SKM-1 treated with dmso at 0.1 percent for 144 hours (cell line): Measurements from ENCODE around the gene RASA2.

ENCODE experiments used
- DNase-seq: peaks from one replicate; lab custom pipeline; 2025; ENCODE audit not compliant: unreplicated experiment; lab: John Stamatoyannopoulos, UW

RASA2 gene

GRCh38 chr3:141486746-141487520 lies at the start of gene RASA2:
Gene RASA2 (plus strand): TSS chr3:141487027. CDS start chr3:141487084, 57 bp downstream.
- peak; percentile 54 for DNase-seq

- no peak for DNase-seq
These were observed 47.2 kb upstream of the RASA2 start for GRCh38 chr3:141439589-141439988.

DNA sequence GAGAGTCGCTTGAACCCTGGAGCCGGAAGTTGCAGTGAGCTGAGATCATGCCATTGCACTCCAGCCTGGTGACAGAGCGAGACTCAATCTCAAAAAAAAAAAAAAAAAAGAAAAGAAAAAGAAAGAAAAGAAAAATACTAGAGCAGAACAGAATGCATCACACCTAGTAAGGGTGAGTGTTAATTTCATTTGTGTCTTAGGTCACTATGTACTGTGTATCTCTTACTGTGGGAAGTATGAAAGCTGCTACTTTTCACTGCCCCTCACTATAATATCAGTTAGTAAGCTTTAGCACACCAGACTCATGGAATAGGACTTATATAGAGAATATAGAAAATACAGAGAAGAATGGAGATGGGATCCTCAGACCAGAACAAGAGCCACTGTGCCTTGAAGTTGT lies 45.9 kb upstream of the RASA2 start:
- DNase-seq: no peak

GRCh38 chr3:141441381-141442364 lies 45.2 kb upstream of the RASA2 start:
- DNase-seq: peak; percentile 87

DNA sequence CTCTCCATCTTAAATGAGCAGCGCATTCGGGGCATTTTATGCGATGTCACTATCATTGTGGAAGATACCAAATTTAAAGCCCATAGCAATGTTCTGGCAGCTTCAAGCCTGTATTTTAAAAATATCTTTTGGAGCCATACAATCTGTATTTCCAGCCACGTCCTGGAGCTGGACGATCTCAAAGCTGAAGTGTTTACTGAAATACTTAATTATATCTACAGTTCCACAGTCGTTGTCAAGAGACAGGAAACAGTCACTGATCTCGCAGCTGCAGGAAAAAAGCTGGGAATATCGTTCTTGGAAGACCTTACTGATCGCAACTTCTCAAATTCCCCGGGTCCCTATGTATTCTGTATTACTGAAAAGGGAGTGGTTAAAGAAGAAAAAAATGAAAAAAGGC lies 44.4 kb upstream of the RASA2 start:
- DNase-seq: no peak

GRCh38 chr3:141442914-141443313 lies 43.9 kb upstream of the RASA2 start:
- no peak for DNase-seq

- DNase-seq: no peak
These were observed 42.1 kb upstream of the RASA2 start for GRCh38 chr3:141444586-141445285.

DNA sequence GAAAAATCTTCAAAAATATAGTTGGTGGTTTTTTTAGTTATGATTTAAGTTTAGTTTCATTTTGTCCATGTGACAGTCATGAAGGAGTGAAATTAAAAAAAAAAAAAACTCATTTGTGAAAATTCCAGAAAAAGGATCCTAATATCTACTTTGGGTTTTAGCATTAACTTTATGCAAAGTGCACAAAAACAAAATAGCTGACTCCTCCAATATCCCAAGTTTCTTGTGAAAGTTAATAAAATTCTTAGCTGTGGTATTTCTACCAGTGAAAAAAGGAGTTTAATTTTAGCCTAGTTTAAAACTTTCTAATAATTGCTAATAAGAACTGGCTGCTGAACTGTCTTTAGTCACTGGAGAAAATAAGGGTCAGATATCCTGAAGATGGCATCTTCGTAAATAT lies 40.8 kb upstream of the RASA2 start:
- no peak for DNase-seq

DNA sequence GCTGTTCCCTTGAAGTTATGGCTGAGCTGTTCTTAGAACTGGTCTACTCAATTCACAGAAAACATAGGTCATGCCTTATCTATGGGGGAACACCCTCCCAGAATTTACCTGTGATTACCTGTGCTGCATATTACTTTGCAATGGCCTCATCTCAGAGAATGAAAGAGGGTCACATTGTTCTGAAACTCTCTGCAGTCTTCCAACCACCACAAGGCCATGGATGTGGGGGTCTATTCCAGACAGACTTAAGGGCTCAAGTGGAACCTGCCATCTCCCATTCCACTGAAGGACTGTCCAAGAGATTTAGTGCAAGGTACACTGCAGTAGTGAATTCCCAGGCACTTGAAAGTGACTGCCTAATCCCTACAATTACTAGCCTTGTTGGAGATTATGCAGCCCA lies 40.1 kb upstream of the RASA2 start:
- DNase-seq: no peak

DNA sequence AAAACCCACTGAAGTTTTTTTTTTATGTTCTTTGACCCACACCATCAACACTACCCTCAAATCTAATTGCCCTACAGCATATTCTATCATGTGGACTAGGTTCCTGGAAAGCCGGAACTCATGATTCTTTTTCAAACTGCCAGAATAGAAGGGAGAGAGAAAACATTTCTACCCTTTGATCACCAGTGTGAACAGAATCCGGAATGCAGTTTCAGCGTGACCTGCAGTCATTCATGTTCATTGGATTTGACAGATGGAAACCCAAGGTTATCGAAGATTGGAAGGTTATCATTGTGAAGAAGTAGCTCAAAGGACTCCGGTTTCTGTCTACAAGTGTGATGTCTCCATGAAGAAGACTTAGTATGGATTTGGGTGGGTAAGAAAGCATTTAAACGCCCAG lies 39.4 kb upstream of the RASA2 start:
- no peak for DNase-seq

DNA sequence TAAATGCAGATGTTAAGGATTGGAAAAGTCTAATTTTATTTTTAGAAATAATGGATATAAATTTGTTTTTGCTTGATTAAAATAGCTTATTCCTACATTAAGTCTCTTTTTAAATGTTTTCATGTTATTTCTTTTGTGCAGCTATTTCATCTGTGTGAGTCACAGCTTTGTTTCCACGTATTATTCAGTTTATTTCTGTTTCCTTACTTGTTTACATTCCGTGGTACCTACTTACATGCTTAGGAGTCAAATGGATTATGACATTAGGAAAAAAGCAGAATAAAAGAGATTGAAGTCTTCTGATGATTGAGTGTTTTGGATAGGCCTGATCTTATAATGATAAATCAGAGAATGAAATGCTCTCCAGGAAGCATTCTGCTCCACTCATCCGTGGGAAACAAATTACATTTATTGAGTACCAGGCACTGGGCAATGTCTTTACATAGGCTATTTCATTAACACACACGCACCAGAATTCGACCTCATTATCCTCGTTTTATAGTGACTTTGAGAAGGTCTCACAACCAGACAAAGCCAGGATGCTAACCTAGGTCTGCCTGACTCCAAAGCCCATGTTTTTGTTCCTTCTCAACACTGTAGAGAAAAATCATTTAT lies 38.1 kb upstream of the RASA2 start:
- DNase-seq: no peak

DNA sequence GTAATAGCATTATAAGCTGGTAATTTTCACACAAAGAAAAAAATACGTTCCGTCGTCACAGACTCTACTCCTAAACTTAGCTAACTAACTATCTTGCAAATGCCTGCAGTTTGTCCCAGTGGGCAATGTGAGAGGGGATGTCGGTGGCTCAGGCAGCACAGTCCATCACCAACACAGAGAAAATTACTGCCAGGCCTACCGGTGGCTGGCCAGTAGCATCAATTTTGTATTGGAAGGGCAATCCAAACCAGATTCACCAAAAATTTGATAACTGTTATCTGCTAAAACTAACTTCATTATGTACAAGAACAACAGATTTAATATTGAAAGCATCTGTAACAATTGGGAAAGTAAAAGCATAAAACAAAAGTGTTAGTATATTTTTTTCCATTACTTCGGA lies 37.4 kb upstream of the RASA2 start:
- DNase-seq: no peak

GRCh38 chr3:141450727-141451375 lies 36.0 kb upstream of the RASA2 start:
- no peak for DNase-seq

GRCh38 chr3:141452045-141452444 lies 34.8 kb upstream of the RASA2 start:
- DNase-seq: peak; percentile 95

GRCh38 chr3:141452773-141453172 lies 34.1 kb upstream of the RASA2 start:
- DNase-seq: no peak

GRCh38 chr3:141454054-141454453 lies 32.8 kb upstream of the RASA2 start:
- DNase-seq: no peak

- peak; percentile 70 for DNase-seq
These were observed 31.8 kb upstream of the RASA2 start for GRCh38 chr3:141454906-141455602.

DNA sequence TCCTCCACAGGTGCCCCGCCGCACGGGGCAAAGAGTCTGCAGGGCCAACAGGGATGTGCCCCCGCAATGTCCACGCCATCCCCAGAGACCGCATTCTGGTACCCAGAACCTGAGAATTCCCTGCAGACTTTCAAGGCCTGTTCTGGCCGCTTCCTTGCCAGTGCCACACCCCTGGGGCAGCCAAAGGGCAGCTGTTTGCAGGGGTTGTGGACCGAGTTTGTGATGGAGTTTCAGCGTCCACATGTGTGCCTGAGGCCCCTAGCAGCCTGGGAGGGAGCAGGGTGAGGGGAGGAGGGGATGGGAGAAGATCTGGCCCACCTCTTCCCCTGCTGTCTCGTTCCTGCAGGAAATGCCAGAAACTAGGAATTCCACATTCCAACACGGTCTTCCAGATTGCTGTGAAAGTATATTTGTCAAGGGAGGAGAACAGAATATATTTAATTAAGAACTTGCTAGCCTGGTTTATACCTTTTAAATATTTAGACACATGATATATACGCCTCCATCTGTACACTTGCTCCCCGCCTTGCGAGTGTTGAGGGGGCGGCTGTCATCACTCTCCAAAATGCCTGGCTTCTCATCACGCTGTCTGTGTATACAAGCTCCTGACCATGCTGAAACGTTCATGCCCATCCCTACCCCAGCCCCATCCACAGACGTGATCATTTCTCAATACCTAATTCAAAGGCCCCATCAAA lies 31.1 kb upstream of the RASA2 start:
- no peak for DNase-seq

GRCh38 chr3:141456301-141456625 lies 30.6 kb upstream of the RASA2 start:
- no peak for DNase-seq
